Measurements from ENCODE around the gene GRAMD2A. TPM values are rescaled to one million over a fixed set of nuclear protein-coding genes. Genes with fewer than 3 reads are reported as not detected.

Gene GRAMD2A
- polyA plus RNA-seq, 1 experiment: 0.30 TPM

DNA sequence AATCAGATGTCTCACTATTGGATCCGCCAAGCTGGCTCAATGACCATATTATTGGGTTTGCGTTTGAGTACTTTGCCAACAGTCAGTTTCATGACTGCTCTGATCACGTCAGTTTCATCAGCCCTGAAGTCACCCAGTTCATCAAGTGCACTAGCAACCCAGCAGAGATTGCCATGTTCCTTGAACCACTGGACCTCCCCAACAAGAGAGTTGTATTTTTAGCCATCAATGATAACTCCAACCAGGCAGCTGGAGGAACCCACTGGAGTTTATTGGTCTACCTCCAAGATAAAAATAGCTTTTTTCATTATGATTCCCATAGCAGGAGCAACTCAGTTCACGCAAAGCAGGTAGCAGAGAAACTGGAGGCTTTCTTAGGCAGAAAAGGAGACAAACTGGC lies 57.9 kb downstream of the GRAMD2A start:
- Histone ChIP-seq H3K27me3 (ENCODE audit: control insufficient read depth, insufficient read depth, low read length) (no peaks in the 10 kb centered on the region), H3K9me3 (ENCODE audit: control insufficient read depth, insufficient read depth, low read length) (no peaks in the 10 kb centered on the region), H3K27ac (ENCODE audit: low read depth, low read length) (no peak overlapping the region), H3K4me3 (ENCODE audit: low read depth, low read length) (no peak overlapping the region)
- CTCF ChIA-PET: interaction anchor here (1.4 kb wide), 1 partner anchor 16 kb away, joined by 4 read pairs; no protein-coding TSS in a partner anchor
- no peak for DNase-seq (ENCODE audit: low read depth, low spot score)
- TF ChIP-seq, protein P1, sequence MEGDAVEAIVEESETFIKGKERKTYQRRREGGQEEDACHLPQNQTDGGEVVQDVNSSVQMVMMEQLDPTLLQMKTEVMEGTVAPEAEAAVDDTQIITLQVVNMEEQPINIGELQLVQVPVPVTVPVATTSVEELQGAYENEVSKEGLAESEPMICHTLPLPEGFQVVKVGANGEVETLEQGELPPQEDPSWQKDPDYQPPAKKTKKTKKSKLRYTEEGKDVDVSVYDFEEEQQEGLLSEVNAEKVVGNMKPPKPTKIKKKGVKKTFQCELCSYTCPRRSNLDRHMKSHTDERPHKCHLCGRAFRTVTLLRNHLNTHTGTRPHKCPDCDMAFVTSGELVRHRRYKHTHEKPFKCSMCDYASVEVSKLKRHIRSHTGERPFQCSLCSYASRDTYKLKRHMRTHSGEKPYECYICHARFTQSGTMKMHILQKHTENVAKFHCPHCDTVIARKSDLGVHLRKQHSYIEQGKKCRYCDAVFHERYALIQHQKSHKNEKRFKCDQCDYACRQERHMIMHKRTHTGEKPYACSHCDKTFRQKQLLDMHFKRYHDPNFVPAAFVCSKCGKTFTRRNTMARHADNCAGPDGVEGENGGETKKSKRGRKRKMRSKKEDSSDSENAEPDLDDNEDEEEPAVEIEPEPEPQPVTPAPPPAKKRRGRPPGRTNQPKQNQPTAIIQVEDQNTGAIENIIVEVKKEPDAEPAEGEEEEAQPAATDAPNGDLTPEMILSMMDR (IDR thresholded peaks at IDR 0.05; ENCODE audit: low read depth, low read length): no peak
- POLR2A ChIA-PET: no interaction called here

DNA sequence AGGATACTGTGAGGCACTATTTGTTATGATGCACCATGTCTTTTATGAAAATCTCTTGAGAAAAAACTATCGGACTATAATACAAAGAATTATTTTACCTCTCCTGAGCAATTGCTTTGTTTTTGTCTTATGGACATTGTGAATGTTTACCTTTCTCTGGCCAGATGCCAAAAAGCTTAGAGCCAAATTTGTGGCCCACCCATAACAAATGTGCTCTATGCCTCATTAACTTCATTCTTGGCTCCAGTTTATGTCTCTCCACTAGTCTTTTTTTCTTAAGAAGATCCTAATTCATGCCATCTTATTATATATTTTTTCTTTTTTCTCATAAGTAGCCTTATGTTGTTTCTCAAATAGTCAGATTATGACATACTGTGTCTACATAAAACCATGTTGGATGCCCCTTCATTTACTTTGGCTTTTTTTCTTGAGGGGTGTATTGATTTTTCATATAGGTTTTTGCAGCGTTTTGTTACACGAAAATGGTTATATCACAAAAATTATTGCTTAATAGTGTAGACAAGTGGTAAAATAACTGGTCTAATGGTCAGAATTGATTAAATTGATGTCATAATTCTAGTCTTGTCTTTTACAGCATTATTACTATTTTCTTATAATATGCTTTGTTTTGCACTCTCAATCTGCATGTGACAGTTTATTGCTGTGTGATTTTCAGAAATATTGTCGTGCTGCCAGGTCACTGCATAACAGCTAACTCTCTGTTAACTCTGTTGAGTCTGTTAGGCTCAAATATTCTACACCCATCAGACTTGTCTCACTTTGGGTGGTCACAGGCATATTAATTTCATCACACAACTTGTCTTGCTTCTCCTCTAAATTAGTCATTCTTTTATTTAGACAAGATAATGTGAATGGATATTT lies 61.2 kb downstream of the GRAMD2A start:
- DNase-seq (ENCODE audit: low read depth, low spot score): no peak
- ChIA-PET POLR2A (no interaction called here), CTCF (interaction anchor here (0.6 kb wide), 1 partner anchor 702 kb away, joined by 3 read pairs; no protein-coding TSS in a partner anchor)
- Histone ChIP-seq H3K4me3 (ENCODE audit: low read depth, low read length) (no peak overlapping the region), H3K27me3 (ENCODE audit: control insufficient read depth, insufficient read depth, low read length) (no peaks in the 10 kb centered on the region), H3K27ac (ENCODE audit: low read depth, low read length) (no peak overlapping the region), H3K9me3 (ENCODE audit: control insufficient read depth, insufficient read depth, low read length) (no peaks in the 10 kb centered on the region)
- TF ChIP-seq, protein P1 (IDR thresholded peaks at IDR 0.05; ENCODE audit: low read depth, low read length): no peak

DNA sequence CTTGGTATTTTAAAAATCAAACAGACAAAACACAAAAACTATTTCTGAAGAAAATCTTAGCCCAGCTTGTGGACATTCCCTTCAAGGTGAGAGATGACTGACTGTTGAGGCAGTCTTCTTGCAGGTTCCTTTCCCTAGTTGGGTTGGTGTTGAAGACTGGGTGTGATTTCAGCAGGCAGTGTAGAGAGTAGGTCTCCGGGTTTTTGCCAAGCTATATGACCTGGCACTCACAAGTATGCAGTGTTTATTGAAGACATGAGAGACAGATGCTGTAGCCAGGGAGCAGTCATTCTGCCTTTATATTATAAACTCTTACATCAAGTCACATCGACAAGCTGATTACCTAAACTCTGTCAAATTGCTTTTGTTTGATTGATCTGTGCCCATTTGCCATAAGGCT lies 61.9 kb downstream of the GRAMD2A start:
- DNase-seq (ENCODE audit: low read depth, low spot score): no peak
- TF ChIP-seq, protein P1 (IDR thresholded peaks at IDR 0.05; ENCODE audit: low read depth, low read length): no peak
- CTCF ChIA-PET: interaction anchor here (0.6 kb wide), 1 partner anchor 702 kb away, joined by 3 read pairs; no protein-coding TSS in a partner anchor
- Histone ChIP-seq H3K27me3 (ENCODE audit: control insufficient read depth, insufficient read depth, low read length) (no peaks in the 10 kb centered on the region), H3K27ac (ENCODE audit: low read depth, low read length) (no peak overlapping the region), H3K4me3 (ENCODE audit: low read depth, low read length) (no peak overlapping the region), H3K9me3 (ENCODE audit: control insufficient read depth, insufficient read depth, low read length) (no peaks in the 10 kb centered on the region)
- POLR2A ChIA-PET: no interaction called here

DNA sequence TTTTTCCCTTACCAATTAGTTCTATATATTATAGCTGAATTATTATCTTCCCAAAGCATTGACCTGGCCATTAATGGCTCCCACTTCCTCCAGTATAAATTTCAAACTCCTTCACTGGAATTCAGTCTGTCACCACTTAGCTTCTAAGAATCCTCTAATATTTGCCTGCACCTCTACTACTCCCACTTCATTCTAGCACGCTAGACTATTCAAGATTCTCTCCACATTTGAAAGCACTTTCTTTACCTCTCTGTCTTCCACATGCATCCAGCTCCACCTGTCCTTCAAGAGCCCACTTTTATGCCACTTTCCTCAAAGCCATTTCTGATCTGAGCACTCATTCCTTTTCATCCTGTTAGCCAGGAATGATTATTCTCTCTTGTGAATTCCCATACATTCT lies 64.4 kb downstream of the GRAMD2A start:
- no peak overlapping the region for H3K27ac ChIP-seq (ENCODE audit: low read depth, low read length)
- TF ChIP-seq, protein P1 (IDR thresholded peaks at IDR 0.05; ENCODE audit: low read depth, low read length): no peak
- no peak overlapping the region for H3K4me3 ChIP-seq (ENCODE audit: low read depth, low read length)
- ChIA-PET CTCF (no interaction called here), POLR2A (no interaction called here)
- H3K27me3 ChIP-seq (ENCODE audit: control insufficient read depth, insufficient read depth, low read length): no peaks in the 10 kb centered on the region
- H3K9me3 ChIP-seq (ENCODE audit: control insufficient read depth, insufficient read depth, low read length): no peaks in the 10 kb centered on the region
- no peak for DNase-seq (ENCODE audit: low read depth, low spot score)

DNA sequence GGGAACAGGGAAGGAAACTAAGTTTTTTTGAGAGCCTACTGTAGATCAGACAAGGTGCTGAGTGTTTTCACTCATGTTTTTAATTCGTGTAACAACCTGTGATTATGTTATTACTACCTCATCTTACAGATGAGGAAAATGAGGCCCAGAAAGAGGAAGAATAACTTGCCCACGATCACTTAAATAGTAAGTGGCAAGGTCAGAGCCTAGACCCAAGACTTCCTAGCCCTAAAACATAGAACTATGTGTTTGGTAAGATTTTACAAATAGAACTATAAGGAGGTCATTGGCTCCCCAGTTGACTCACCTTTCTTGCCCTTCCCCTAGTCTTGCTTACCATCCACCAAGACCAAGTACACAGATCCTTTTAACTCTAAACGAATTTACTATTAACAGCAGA lies 65.7 kb downstream of the GRAMD2A start:
- TF ChIP-seq, protein P1 (IDR thresholded peaks at IDR 0.05; ENCODE audit: low read depth, low read length): no peak
- no peaks in the 10 kb centered on the region for H3K27me3 ChIP-seq (ENCODE audit: control insufficient read depth, insufficient read depth, low read length)
- H3K27ac ChIP-seq (ENCODE audit: low read depth, low read length): no peak overlapping the region
- CTCF ChIA-PET: no interaction called here
- no peak overlapping the region for H3K4me3 ChIP-seq (ENCODE audit: low read depth, low read length)
- POLR2A ChIA-PET: no interaction called here
- no peak for DNase-seq (ENCODE audit: low read depth, low spot score)
- H3K9me3 ChIP-seq (ENCODE audit: control insufficient read depth, insufficient read depth, low read length): no peaks in the 10 kb centered on the region
